Posterior cingulate gyrus (tissue), 11 donors: ENCODE measurements around the gene CDK3.
"Not testable (repeated sequence)": the region's sequence is repeated elsewhere in the genome, so short reads cannot be mapped to it uniquely, and the experiment has no call there.

Source experiments
- DNase-seq, 10 donors: peaks; one replicate each; pipeline versions ENCODE4 v3.0.0 to v3.0.0-alpha.2; 2020 to 2021; ENCODE audit warnings: mixed read lengths in 3 of 10
- intact Hi-C: fragments of 100-400 bp; cut with DNase I; formaldehyde crosslinking; loops from one replicate; pipeline ENCODE4 v1.15.1; 2023

Gene CDK3

GRCh38 chr17:76000755-76001521, at the start of gene CDK3:
TSS of gene CDK3 (plus strand) at chr17:76000855. CDS start at chr17:76001426, 571 bp downstream.
- DNase-seq: peak in 1 of 10 donors; percentile 57
- intact Hi-C loops: no loop called here

GRCh38 chr17:75950855-75951554, 49.6 kb upstream of the CDK3 start:
- intact Hi-C loops: no loop called here
- peak in 2 of 10 donors; percentile 32 to 86 for DNase-seq

GRCh38 chr17:75959051-75959838, 41.4 kb upstream of the CDK3 start:
- DNase-seq: no peak
- intact Hi-C loops: no loop called here

DNA sequence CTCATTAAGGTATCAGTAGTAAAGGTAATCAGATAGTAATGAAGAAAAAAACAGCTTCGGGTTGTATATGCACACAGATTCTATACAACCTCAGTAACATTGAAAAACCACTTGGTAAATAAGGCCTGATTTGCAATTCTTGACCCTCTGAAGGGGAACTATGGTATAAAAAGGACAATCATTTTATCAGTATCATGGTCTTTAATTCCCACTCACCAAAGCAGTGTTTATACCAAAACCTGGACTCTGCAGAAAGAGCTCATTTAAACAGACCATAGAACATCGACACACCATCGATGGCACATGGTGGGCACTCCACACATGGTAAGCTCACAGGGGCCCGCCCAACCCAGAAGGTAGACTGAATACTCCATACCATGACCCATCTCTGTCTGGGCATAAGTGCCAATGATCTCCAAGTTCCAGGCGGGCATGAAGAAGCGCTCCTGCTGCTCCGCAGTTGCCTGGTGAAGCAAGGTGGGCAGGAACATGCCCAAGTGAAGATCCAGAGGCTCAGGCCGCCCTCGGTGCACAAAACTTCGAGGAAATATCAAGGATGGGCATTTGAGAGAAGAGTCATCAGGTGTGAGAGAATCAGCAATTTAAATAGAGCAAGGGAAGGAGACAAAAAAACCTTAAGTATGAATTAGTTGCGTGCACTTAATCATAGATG, 40.7 kb upstream of the CDK3 start:
- intact Hi-C loops: no loop called here
- DNase-seq: no peak

- intact Hi-C loops: no loop called here
- DNase-seq: no peak
These were observed 35.2 kb upstream of the CDK3 start for GRCh38 chr17:75965468-75965867.

DNA sequence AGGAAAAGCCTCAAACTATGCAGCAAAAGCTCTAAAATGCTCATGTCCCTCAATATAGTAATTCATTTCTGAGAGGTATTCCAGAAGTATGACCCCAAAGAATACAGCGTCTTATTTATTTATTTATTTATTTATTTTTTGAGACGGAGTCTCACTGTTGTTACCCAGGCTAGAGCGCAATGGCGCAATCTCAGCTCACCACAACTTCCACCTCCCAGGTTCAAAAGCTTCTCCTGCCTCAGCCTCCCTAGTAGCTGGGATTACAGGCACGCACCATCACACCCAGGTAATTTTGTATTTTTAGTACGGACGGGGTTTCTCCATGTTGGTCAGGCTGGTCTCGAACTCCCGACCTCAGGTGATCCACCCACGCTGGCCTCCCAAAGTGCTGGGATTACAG, 31.6 kb upstream of the CDK3 start:
- DNase-seq, intact Hi-C loops: not testable (repeated sequence)

GRCh38 chr17:75970011-75970523, 30.6 kb upstream of the CDK3 start:
- intact Hi-C loops: no loop called here
- no peak for DNase-seq

GRCh38 chr17:75970626-75971025, 30.0 kb upstream of the CDK3 start:
- intact Hi-C loops: no loop called here
- DNase-seq: no peak

DNA sequence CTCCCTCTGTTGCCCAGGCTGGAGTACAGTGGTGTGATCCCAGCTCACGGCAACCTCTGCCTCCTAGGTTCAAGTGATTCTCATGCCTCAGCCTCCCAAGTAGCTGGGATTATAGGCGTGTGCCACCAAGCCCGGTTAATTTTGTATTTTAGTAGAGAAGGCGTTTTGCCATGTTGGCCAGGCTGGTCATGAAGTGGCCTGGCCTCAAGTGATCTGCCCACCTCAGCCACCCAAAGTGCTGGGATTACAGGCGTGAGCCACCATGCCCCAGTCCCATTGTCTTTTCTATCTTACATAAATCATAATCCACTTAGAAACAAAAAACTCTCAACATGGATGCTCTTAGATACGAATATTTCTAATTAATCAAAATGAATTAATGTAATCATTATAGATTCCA, 25.5 kb upstream of the CDK3 start:
- DNase-seq: peak in 1 of 10 donors; percentile 6
- intact Hi-C loops: not testable (repeated sequence)

- no peak for DNase-seq
- intact Hi-C loops: no loop called here
These were observed 24.9 kb upstream of the CDK3 start for GRCh38 chr17:75975757-75976174.

- no peak for DNase-seq
- intact Hi-C loops: no loop called here
These were observed 24.3 kb upstream of the CDK3 start for GRCh38 chr17:75976175-75976848.

DNA sequence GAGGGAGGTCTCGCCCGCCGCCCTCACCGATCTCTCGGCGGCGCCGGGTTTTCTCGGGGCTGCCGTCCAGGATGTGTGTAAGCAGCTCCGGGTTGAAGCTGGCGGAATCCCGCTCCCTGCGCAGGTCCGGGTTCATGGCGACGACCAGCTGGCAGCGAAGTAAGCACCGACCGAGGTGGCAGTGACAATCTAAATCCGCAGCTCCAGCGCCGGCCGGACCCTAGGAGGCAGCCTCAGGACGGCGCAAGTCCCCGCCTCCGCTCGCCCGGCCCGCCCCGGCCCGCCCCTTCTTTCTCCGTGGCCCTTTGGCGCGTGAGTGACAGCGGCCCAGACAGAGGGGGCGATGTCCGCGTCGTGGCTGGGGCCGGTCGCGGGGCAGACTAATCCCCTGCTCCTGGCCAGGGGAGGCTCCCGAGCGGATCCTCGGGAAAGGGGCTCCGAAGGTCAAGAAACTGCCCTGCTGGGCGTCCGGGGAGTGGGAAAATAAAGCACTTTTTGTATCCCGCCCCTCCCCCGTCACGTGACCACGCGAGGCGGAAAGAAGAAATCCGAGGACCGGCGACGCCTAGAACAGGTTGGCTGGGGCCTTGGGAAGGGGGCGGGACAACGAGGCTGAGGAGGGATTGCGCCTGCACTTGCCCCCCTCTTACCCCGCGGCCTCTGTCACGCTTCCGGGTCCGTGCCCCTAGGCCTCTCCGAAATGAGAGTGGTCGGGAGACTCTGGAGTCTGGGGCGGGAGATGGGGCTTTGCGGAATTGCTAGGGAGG, 21.5 kb upstream of the CDK3 start, which contains the start of the genes ACOX1 and TEN1:
TSS of gene ACOX1 (minus strand) at position 229 of the 767 bp plus-strand sequence. CDS start at position 136, 93 bp downstream.
TSS of gene TEN1 (plus strand) at position 303 of the 767 bp plus-strand sequence. CDS start 6,953 bp downstream, outside the sequence.
- intact Hi-C loops: loop anchor here (1.0 to 2.0 kb wide), 2 partner anchors 26 to 38 kb away; partner anchors contain the start of gene FBF1
- peak; percentile 96 to 99 (median 97) for DNase-seq

DNA sequence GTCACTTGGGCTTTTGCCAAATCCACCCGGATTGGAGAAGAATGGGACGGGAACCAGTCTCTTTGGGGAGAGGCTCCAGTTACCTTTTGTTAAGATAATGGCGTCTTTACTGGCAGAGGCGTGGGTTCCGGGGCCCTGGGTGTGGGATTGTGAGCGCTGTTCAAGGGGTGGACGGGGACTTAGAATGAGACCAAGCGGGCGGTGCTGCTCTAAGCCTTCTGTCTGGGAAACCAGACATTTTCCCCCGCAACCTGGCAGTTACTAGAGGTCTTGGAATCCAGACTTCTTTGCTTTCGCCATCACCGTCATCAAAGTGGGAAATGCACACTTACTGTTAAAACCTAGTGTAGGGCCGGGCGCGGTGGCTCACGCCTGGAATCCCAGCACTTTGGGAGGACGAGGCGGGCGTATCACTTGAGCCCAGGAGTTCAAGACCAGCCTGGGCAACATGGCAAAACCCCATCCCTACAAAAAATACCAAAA, 20.9 kb upstream of the CDK3 start:
- intact Hi-C loops: loop anchor here (1.0 to 2.0 kb wide), 2 partner anchors 25 to 38 kb away; partner anchors contain the start of gene FBF1
- DNase-seq: peak in 1 of 10 donors; percentile 80

GRCh38 chr17:75980188-75981018, 20.3 kb upstream of the CDK3 start:
- peak in 1 of 10 donors; percentile 59 for DNase-seq
- intact Hi-C loops: no loop called here

- intact Hi-C loops: no loop called here
- peak in 1 of 10 donors; percentile 43 for DNase-seq
These were observed 19.5 kb upstream of the CDK3 start for GRCh38 chr17:75981019-75981615.

GRCh38 chr17:75983501-75984181, 17.0 kb upstream of the CDK3 start:
- intact Hi-C loops: no loop called here
- peak in 2 of 10 donors; percentile 60 to 77 for DNase-seq
